ENCODE data around the gene CST1.

DNA sequence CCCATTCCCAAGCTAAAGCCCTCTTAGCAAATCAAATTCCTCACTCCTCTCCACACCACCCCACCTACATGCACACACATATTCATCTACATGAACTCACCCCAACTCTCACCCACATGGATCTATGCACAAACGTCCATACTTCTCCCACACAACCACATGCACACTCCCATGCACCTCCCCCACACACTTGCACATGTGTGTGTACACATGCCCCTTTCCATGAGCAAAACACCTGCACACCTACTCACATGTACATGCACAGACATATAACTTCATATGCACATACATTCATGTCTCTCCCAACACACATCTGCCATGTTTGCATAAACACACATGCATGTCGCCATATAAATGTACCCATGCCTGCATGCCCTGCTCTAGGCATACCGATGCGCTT, 22.8 kb upstream of the CST1 start:
- TF ChIP-seq, protein P1, sequence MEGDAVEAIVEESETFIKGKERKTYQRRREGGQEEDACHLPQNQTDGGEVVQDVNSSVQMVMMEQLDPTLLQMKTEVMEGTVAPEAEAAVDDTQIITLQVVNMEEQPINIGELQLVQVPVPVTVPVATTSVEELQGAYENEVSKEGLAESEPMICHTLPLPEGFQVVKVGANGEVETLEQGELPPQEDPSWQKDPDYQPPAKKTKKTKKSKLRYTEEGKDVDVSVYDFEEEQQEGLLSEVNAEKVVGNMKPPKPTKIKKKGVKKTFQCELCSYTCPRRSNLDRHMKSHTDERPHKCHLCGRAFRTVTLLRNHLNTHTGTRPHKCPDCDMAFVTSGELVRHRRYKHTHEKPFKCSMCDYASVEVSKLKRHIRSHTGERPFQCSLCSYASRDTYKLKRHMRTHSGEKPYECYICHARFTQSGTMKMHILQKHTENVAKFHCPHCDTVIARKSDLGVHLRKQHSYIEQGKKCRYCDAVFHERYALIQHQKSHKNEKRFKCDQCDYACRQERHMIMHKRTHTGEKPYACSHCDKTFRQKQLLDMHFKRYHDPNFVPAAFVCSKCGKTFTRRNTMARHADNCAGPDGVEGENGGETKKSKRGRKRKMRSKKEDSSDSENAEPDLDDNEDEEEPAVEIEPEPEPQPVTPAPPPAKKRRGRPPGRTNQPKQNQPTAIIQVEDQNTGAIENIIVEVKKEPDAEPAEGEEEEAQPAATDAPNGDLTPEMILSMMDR (IDR thresholded peaks at IDR 0.05) = no peak
- TF ChIP-seq POLR2AphosphoS5 (IDR thresholded peaks at IDR 0.05; ENCODE audit: insufficient read depth in 1 of 2, low read depth in 1 of 2) = no peak

Data from vagina (tissue), 2 donors.